Stimulated activated CD8-positive, alpha-beta memory T cell treated with anti-CD3 and anti-CD28 coated beads, Interleukin-4, amount 100 ng/mL, for 24 hours (primary cell): ENCODE measurements around the gene TTLL5.

ENCODE experiments used
- DNase-seq: peaks from one replicate; pipeline ENCODE4 v3.0.0-alpha.2; 2020; ENCODE audit warnings: low read depth

Gene TTLL5

DNA sequence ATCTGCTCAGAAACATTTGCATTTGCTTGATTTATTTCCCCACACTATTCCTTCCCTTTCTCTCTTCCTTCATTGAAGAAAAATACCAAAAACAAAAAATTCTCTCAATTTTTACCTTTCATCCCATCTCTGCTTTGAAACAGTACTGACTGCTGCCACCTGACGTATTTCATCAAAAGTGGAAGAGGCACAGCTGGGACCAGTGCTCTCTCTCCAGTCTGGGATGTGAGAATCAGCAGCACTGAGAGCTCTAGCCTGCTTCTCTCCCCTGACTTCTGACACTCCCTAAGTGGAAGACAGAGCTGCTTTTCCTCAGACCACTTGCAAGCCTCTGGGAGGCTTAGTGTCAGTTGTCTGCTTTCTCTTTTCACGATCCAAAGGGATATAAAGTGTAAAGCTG, 36.9 kb downstream of the TTLL5 start:
- DNase-seq, result no peak

GRCh38 chr14:75699331-75699730, 38.3 kb downstream of the TTLL5 start:
- no peak for DNase-seq

DNA sequence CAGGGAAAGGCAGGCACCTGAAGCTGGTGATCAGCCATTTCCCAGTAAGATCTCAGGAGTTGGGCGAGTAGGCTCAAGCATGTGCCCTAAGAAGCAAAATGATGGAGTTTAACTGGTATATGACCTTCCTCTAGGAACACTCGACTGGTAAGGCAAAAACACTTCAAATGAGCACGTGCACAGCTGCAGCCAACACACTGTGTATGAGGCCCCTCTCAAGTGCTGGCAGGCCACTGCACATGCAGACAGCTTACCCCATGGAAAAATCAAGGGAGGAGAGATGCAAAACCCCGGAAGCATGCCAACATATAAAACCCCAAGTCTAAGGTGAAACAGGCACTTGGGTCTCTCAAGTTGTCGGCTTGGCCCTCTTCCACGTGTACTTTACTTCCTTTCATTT, 39.2 kb downstream of the TTLL5 start:
- no peak for DNase-seq

DNA sequence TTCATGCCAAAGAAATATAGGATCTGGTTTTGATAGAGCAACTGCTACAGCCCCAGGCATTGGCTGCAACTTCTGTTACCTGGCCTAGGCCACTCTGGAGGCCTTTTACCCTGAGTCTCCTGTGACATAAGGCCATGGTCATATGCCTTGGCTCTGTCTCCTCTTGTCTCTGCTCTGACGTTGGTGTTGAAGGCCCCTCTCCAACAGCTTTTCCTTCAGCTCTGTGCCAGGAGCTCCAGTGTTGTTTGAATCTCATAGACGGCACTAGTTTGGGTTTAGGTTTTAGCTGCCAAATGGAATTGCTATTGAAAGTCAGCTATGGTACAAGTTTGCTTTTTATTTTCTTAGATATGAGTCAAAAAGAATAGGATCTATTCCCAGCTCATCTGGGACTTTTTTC, 41.1 kb downstream of the TTLL5 start:
- no peak for DNase-seq

GRCh38 chr14:75702616-75703261, 41.7 kb downstream of the TTLL5 start:
- DNase-seq, result no peak

DNA sequence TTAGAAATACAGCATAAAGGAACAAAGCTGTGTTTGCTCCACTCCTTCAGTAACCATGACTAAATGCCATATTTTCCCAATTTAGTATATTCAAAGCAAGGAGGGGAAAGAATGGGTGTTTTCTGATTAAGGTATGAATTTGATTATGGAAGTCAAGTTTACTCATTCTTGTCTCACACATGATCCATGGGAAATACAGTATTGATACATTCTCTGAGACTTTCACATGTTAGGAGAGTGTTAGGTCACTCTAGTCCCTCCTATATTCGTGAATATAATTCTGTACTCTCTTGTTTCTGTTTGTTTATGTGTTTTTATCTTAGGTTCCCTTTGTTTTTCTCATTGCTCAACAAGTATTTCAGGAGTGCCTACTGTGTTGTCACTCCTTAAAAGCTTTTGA, 42.4 kb downstream of the TTLL5 start:
- no peak for DNase-seq

- DNase-seq, result no peak
Observed at GRCh38 chr14:75705014-75705413, 44.0 kb downstream of the TTLL5 start.

DNA sequence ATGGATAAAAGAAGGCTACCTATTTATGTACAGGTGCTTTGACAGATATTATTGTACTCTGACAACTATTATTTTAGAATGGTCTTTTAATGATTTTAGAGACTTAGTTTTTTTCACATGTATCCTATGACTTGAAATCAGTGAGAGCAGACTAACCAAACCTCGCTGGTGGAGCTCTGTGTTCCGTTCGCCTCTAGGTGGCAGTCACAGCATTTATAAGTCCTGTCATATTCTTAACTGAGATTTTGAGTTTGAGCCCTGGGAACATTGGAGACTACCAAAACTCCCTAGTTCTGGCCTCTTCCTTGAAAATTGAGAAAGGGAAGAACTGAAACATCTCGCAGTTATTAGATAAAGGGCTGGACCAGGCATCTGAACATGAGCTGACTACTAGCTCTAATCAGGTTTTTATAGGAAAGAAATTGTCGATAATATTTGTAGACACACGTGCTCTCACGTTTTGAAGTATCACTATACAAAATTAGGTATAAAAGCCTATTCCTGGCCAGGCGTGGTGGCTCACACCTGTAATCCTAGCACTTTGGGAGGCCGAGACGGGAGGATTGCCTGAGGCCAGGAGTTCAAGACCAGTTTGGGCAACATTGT, 48.3 kb downstream of the TTLL5 start:
- peak; percentile 24 for DNase-seq

- DNase-seq, result no peak
Observed at GRCh38 chr14:75711105-75711795, 50.2 kb downstream of the TTLL5 start.

GRCh38 chr14:75711796-75712211, 50.8 kb downstream of the TTLL5 start:
- no peak for DNase-seq

DNA sequence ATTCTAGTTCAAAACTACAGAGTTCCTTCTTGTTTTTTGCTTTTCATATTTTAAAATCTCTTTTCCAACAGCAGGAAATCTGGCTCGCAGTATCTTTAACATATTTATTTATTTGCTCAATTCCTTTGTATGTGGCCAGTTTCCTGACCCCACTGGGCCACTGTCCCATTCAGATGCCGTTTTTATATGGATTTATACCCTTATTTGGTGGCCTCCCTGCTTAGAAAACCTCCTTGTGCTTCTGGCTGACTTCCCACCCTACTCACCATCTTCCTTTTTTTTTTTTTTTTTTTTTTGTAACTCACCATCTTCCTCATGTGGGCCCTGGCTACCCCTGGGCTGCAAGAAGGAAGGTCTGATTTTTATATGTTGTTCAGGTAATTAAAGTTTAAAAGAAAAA, 53.9 kb downstream of the TTLL5 start:
- no peak for DNase-seq

GRCh38 chr14:75715926-75716780, 55.1 kb downstream of the TTLL5 start:
- DNase-seq, result no peak

- no peak for DNase-seq
Observed at GRCh38 chr14:75717729-75718128, 56.7 kb downstream of the TTLL5 start.

DNA sequence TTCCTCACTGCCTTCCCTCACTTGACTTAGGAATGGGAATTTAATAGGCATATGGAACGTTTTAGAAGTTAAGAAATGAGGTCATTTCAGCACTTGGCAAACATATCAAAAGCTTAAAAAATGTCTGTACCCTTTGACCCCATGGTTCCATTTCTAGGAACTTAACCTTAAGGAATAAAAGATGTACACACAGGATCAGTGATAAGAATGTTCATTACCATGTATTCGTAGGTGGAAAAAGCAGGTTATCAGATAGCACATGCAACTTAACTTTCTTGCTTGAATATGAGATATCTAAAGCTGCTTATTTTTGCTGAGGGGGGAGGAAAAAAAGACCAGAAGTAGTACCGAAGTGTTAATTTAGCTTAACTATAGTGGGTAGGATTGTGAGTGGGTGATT, 57.2 kb downstream of the TTLL5 start:
- DNase-seq, result no peak

GRCh38 chr14:75720116-75720515, 59.1 kb downstream of the TTLL5 start:
- no peak for DNase-seq

DNA sequence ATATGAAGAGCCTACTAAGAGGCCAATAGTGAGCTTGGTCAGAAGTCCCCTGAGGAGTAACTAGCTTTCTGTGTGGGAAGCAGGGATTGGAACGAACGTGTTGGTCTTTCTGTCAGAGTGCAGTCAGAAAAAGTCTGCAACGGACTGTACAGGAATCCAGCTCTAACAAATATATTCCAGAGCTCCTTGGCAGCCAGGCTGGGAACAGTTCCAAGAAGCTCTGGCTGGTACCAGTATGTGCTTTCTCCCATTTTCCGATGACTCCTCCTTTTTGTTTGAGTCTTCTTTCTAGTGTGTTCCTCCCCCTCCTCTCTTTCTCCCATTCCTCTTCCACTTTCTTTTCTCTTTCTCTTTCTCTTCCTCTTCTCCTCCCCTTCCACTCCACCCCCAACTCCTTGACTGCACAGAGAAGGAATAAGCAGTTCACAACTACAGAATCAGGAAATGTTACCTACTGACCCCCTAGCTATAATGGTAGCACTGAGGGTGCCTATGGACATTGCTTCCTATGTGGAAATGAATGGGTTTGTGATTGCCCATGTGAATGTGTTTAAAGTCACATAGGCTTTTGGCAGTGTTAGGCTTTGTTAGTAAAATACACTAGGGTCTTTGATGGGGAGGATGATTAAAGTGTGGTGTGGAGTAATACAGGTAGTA, 59.9 kb downstream of the TTLL5 start:
- DNase-seq, result no peak

- DNase-seq, result no peak
Observed at GRCh38 chr14:75723716-75724115, 62.7 kb downstream of the TTLL5 start.

DNA sequence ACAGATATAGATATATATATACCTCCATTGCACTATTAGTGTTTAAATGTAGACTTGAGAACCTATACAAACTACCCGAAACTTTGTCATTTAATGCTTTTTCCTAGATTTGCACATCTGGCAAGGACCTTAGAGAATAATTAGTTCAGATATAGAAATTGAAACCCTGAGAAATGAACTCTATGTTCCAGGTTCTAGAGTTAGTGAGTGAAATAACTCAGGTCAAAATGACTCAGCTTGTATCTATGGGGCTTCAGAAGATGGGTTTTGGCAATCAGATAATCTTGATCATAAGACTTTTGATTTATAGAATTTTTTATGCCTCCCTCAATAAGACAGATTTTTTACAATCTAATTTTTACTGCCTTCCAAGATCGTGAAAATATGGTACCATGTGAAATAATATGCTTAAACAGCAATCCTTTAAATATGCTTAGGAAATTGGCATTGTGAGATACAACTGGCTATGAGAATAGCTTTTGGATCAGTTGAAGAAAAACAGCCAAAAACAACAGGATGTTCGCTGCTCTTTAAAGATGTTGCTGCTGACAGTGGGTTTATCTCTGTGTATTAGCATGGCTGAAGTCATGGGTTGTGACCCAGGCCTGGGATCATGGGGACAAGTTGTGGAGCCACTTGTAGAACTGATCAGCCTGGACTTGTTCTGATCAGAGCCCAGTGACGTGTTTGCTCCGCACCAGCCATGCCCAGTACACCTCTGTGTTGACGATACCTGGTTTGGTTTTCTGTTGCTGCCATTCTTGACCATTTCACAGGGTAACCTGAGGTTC, 63.6 kb downstream of the TTLL5 start:
- no peak for DNase-seq

GRCh38 chr14:75725481-75725880, 64.4 kb downstream of the TTLL5 start:
- DNase-seq, result no peak

- no peak for DNase-seq
Observed at GRCh38 chr14:75726321-75726720, 65.3 kb downstream of the TTLL5 start.

DNA sequence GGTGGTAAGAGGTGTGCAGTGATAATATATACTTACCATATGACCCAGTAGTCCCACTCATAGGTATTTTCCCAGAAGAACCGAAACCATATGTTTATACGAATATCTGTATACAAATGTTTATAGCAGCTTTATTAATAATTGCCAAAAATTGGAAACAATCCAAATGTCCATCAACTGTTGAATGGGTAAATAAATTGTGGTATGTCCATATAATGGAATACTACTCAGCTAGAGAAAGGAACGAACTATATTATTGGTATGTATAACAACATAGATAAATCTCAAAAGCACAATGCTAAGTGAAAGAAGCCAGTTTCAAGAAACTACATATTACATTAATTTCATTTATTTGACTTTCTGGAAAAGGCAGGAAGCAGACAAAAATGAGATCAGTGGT, 66.1 kb downstream of the TTLL5 start:
- DNase-seq, result no peak
